Measurements from ENCODE around the gene TFR2.

The TFR2 gene

GRCh38 chr7:100582650-100583049 is 58.7 kb downstream of the TFR2 start:
- Mint-ChIP-seq H3K27me3 (ENCODE audit: low read depth) (no peaks in the 10 kb centered on the region), H3K4me3 (peak overlapping the region; percentile 61), H3K36me3 (ENCODE audit: low read depth) (peaks cover 10% of the 10 kb centered on the region), H3K9me3 (no peaks in the 10 kb centered on the region), H3K4me1 (ENCODE audit: low read depth) (peaks cover 21% of the 10 kb centered on the region), H3K27ac (peak overlapping the region; percentile 97)

GRCh38 chr7:100582041-100582579 is 59.2 kb downstream of the TFR2 start:
- Mint-ChIP-seq H3K9me3 (no peaks in the 10 kb centered on the region), H3K4me3 (peak overlapping the region; percentile 61), H3K27me3 (ENCODE audit: low read depth) (no peaks in the 10 kb centered on the region), H3K4me1 (ENCODE audit: low read depth) (peaks cover 21% of the 10 kb centered on the region), H3K27ac (peak overlapping the region; percentile 97), H3K36me3 (ENCODE audit: low read depth) (peaks cover 13% of the 10 kb centered on the region)

- no peaks in the 10 kb centered on the region for H3K27me3 Mint-ChIP-seq (ENCODE audit: low read depth)
- H3K4me3 Mint-ChIP-seq, result no peak overlapping the region
- peaks cover 18% of the 10 kb centered on the region for H3K4me1 Mint-ChIP-seq (ENCODE audit: low read depth)
- no peaks in the 10 kb centered on the region for H3K9me3 Mint-ChIP-seq
- peaks cover 17% of the 10 kb centered on the region for H3K36me3 Mint-ChIP-seq (ENCODE audit: low read depth)
- H3K27ac Mint-ChIP-seq, result no peak overlapping the region
These were observed 60.7 kb downstream of the TFR2 start for GRCh38 chr7:100580466-100581283.

- H3K4me1 Mint-ChIP-seq (ENCODE audit: low read depth), result peaks cover 7% of the 10 kb centered on the region
- H3K27me3 Mint-ChIP-seq (ENCODE audit: low read depth), result no peaks in the 10 kb centered on the region
- H3K27ac Mint-ChIP-seq, result no peak overlapping the region
- H3K36me3 Mint-ChIP-seq (ENCODE audit: low read depth), result peaks cover 16% of the 10 kb centered on the region
- H3K4me3 Mint-ChIP-seq, result no peak overlapping the region
- H3K9me3 Mint-ChIP-seq, result no peaks in the 10 kb centered on the region
These were observed 62.8 kb downstream of the TFR2 start for GRCh38 chr7:100578246-100579183.

- Mint-ChIP-seq H3K4me3 (no peak overlapping the region), H3K27ac (no peak overlapping the region), H3K9me3 (no peaks in the 10 kb centered on the region), H3K27me3 (ENCODE audit: low read depth) (no peaks in the 10 kb centered on the region), H3K4me1 (ENCODE audit: low read depth) (peaks cover 2% of the 10 kb centered on the region), H3K36me3 (ENCODE audit: low read depth) (peaks cover 18% of the 10 kb centered on the region)
These were observed 63.8 kb downstream of the TFR2 start for GRCh38 chr7:100577507-100577906.

GRCh38 chr7:100577103-100577502 is 64.2 kb downstream of the TFR2 start:
- H3K27ac Mint-ChIP-seq, result no peak overlapping the region

GRCh38 chr7:100576384-100576993 is 64.9 kb downstream of the TFR2 start:
- H3K4me1 Mint-ChIP-seq (ENCODE audit: low read depth), result peaks cover 5% of the 10 kb centered on the region
- H3K27ac Mint-ChIP-seq, result no peak overlapping the region
- H3K36me3 Mint-ChIP-seq (ENCODE audit: low read depth), result peaks cover 26% of the 10 kb centered on the region
- H3K27me3 Mint-ChIP-seq (ENCODE audit: low read depth), result no peaks in the 10 kb centered on the region
- H3K9me3 Mint-ChIP-seq, result no peaks in the 10 kb centered on the region
- no peak overlapping the region for H3K4me3 Mint-ChIP-seq

More at GRCh38 chr7:100577103-100577502, 64.2 kb downstream of the TFR2 start:
- H3K4me1 Mint-ChIP-seq (ENCODE audit: low read depth), result peaks cover 2% of the 10 kb centered on the region
- no peaks in the 10 kb centered on the region for H3K9me3 Mint-ChIP-seq
- H3K4me3 Mint-ChIP-seq, result no peak overlapping the region
- no peaks in the 10 kb centered on the region for H3K27me3 Mint-ChIP-seq (ENCODE audit: low read depth)
- H3K36me3 Mint-ChIP-seq (ENCODE audit: low read depth), result peaks cover 20% of the 10 kb centered on the region

- H3K9me3 Mint-ChIP-seq, result no peaks in the 10 kb centered on the region
- H3K27ac Mint-ChIP-seq, result no peak overlapping the region
- no peak overlapping the region for H3K4me3 Mint-ChIP-seq
- no peaks in the 10 kb centered on the region for H3K27me3 Mint-ChIP-seq (ENCODE audit: low read depth)
- H3K4me1 Mint-ChIP-seq (ENCODE audit: low read depth), result peaks cover 5% of the 10 kb centered on the region
- H3K36me3 Mint-ChIP-seq (ENCODE audit: low read depth), result peaks cover 26% of the 10 kb centered on the region
These were observed 65.5 kb downstream of the TFR2 start for GRCh38 chr7:100575746-100576383.

- Mint-ChIP-seq H3K9me3 (no peaks in the 10 kb centered on the region), H3K27ac (no peak overlapping the region), H3K4me1 (ENCODE audit: low read depth) (peaks cover 5% of the 10 kb centered on the region), H3K27me3 (ENCODE audit: low read depth) (no peaks in the 10 kb centered on the region), H3K4me3 (no peak overlapping the region), H3K36me3 (ENCODE audit: low read depth) (peaks cover 26% of the 10 kb centered on the region)
These were observed 66.1 kb downstream of the TFR2 start for GRCh38 chr7:100575206-100575631.

GRCh38 chr7:100574362-100575205 is 66.8 kb downstream of the TFR2 start:
- Mint-ChIP-seq H3K4me1 (ENCODE audit: low read depth) (peaks cover 5% of the 10 kb centered on the region), H3K27ac (no peak overlapping the region), H3K36me3 (ENCODE audit: low read depth) (peaks cover 23% of the 10 kb centered on the region), H3K27me3 (ENCODE audit: low read depth) (no peaks in the 10 kb centered on the region), H3K9me3 (no peaks in the 10 kb centered on the region), H3K4me3 (no peak overlapping the region)

- H3K4me3 Mint-ChIP-seq, result no peak within 1 kb of the TSS
- H3K9me3 Mint-ChIP-seq, result no peaks in the 10 kb centered on the region
- peaks cover 20% of the 10 kb centered on the region for H3K36me3 Mint-ChIP-seq (ENCODE audit: low read depth)
- no peaks in the 10 kb centered on the region for H3K27me3 Mint-ChIP-seq (ENCODE audit: low read depth)
- H3K4me1 Mint-ChIP-seq (ENCODE audit: low read depth), result peaks cover 11% of the 10 kb centered on the region
- no peak within 1 kb of the TSS for H3K27ac Mint-ChIP-seq
These were observed 67.5 kb downstream of the TFR2 start, which contains the start of gene SAP25 for GRCh38 chr7:100573691-100574361. TSS of gene SAP25 (minus strand) at chr7:100573900. CDS start at chr7:100573742, 158 bp downstream.

GRCh38 chr7:100572949-100573675 is 68.2 kb downstream of the TFR2 start:
- Mint-ChIP-seq H3K9me3 (no peaks in the 10 kb centered on the region), H3K4me1 (ENCODE audit: low read depth) (peaks cover 14% of the 10 kb centered on the region), H3K27me3 (ENCODE audit: low read depth) (no peaks in the 10 kb centered on the region), H3K4me3 (no peak overlapping the region), H3K36me3 (ENCODE audit: low read depth) (peaks cover 18% of the 10 kb centered on the region), H3K27ac (no peak overlapping the region)

Data from T-helper 1 cell treated with Interleukin-12 subunit alpha and Interleukin-12 subunit beta and Interleukin-4 antibody, amounts not matched to agents 30 μg/mL and 1 μg/mL, for 36 hours (primary cell).